ENCODE measurements around the gene LY6G6C.

LY6G6C gene

GRCh38 chr6:31687860-31688693 lies 33.5 kb downstream of the LY6G6C start:
- H3K4me3 ChIP-seq (ENCODE audit: low read length) = no peak overlapping the region
- no peak overlapping the region for H3K27ac ChIP-seq (ENCODE audit: low read depth, low read length)
- peaks cover 62% of the 10 kb centered on the region for H3K36me3 ChIP-seq (ENCODE audit: insufficient read depth, low read length)
- no peaks in the 10 kb centered on the region for H3K4me1 ChIP-seq (ENCODE audit: insufficient read depth, low read length)
- H3K27me3 ChIP-seq (ENCODE audit: insufficient read depth, low read length) = no peaks in the 10 kb centered on the region
- H3K9me3 ChIP-seq (ENCODE audit: insufficient read depth, low read depth, low read length) = no peaks in the 10 kb centered on the region
- 83% methylated on average over 14 of the region's 14 CpGs for WGBS
- H3K9ac ChIP-seq (ENCODE audit: low read depth, low read length) = no peak overlapping the region

- WGBS = 87% methylated on average over 8 of the region's 8 CpGs
- peaks cover 57% of the 10 kb centered on the region for H3K36me3 ChIP-seq (ENCODE audit: insufficient read depth, low read length)
Measured at GRCh38 chr6:31687321-31687720, 34.2 kb downstream of the LY6G6C start.

DNA sequence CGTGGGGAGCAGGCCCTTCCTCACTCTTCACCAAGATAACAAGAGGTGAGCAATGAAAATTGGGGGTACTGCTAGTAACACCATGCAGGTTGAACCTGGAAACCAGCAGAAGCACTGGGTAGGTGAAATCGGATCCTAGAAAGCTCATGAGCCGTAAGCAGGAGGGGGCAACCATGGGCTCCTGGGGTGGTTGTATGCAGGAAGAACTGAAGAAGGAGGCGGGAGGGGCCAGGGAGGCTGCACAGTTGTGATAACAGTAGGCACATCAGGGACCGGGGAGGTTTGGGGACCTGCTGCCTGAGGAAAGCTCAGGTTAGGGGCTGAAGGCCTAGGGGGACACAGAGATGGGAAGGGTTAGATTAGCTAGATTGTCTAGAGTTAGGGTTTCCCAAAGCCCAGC lies 35.1 kb downstream of the LY6G6C start:
- H3K4me1 ChIP-seq (ENCODE audit: insufficient read depth, low read length) = no peaks in the 10 kb centered on the region
- no peak overlapping the region for H3K9ac ChIP-seq (ENCODE audit: low read depth, low read length)
- peaks cover 13% of the 10 kb centered on the region for H3K27me3 ChIP-seq (ENCODE audit: insufficient read depth, low read length)
- H3K36me3 ChIP-seq (ENCODE audit: insufficient read depth, low read length) = peaks cover 50% of the 10 kb centered on the region
- H3K4me3 ChIP-seq (ENCODE audit: low read length) = no peak overlapping the region
- no peaks in the 10 kb centered on the region for H3K9me3 ChIP-seq (ENCODE audit: insufficient read depth, low read depth, low read length)
- no peak overlapping the region for H3K27ac ChIP-seq (ENCODE audit: low read depth, low read length)
- WGBS = 89% methylated on average over 5 of the region's 5 CpGs

More at GRCh38 chr6:31687321-31687720, 34.2 kb downstream of the LY6G6C start:
- peaks cover 5% of the 10 kb centered on the region for H3K27me3 ChIP-seq (ENCODE audit: insufficient read depth, low read length)
- no peaks in the 10 kb centered on the region for H3K4me1 ChIP-seq (ENCODE audit: insufficient read depth, low read length)
- H3K9ac ChIP-seq (ENCODE audit: low read depth, low read length) = no peak overlapping the region
- no peak overlapping the region for H3K27ac ChIP-seq (ENCODE audit: low read depth, low read length)
- H3K4me3 ChIP-seq (ENCODE audit: low read length) = no peak overlapping the region
- no peaks in the 10 kb centered on the region for H3K9me3 ChIP-seq (ENCODE audit: insufficient read depth, low read depth, low read length)

GRCh38 chr6:31683591-31683990 lies 38.0 kb downstream of the LY6G6C start:
- Histone ChIP-seq H3K4me3 (ENCODE audit: low read length) (peak overlapping the region; percentile 65), H3K27me3 (ENCODE audit: insufficient read depth, low read length) (peaks cover 20% of the 10 kb centered on the region), H3K36me3 (ENCODE audit: insufficient read depth, low read length) (peaks cover 26% of the 10 kb centered on the region), H3K9ac (ENCODE audit: low read depth, low read length) (no peak overlapping the region), H3K27ac (ENCODE audit: low read depth, low read length) (no peak overlapping the region), H3K4me1 (ENCODE audit: insufficient read depth, low read length) (no peaks in the 10 kb centered on the region), H3K9me3 (ENCODE audit: insufficient read depth, low read depth, low read length) (no peaks in the 10 kb centered on the region)
- whole genome bisulfite sequencing = 67% methylated on average over 13 of the region's 13 CpGs

- H3K36me3 ChIP-seq (ENCODE audit: insufficient read depth, low read length) = peaks cover 2% of the 10 kb centered on the region
- no peaks in the 10 kb centered on the region for H3K9me3 ChIP-seq (ENCODE audit: insufficient read depth, low read depth, low read length)
- peak overlapping the region; percentile 60 for H3K4me3 ChIP-seq (ENCODE audit: low read length)
- peaks cover 20% of the 10 kb centered on the region for H3K27me3 ChIP-seq (ENCODE audit: insufficient read depth, low read length)
- H3K4me1 ChIP-seq (ENCODE audit: insufficient read depth, low read length) = no peaks in the 10 kb centered on the region
- WGBS = 1% methylated on average over 40 of the region's 40 CpGs
- H3K9ac ChIP-seq (ENCODE audit: low read depth, low read length) = peak overlapping the region; percentile 31; the same call in 1 of the 2 replicates
- H3K27ac ChIP-seq (ENCODE audit: low read depth, low read length) = no peak overlapping the region
Measured at GRCh38 chr6:31681135-31681671, 40.3 kb downstream of the LY6G6C start.

DNA sequence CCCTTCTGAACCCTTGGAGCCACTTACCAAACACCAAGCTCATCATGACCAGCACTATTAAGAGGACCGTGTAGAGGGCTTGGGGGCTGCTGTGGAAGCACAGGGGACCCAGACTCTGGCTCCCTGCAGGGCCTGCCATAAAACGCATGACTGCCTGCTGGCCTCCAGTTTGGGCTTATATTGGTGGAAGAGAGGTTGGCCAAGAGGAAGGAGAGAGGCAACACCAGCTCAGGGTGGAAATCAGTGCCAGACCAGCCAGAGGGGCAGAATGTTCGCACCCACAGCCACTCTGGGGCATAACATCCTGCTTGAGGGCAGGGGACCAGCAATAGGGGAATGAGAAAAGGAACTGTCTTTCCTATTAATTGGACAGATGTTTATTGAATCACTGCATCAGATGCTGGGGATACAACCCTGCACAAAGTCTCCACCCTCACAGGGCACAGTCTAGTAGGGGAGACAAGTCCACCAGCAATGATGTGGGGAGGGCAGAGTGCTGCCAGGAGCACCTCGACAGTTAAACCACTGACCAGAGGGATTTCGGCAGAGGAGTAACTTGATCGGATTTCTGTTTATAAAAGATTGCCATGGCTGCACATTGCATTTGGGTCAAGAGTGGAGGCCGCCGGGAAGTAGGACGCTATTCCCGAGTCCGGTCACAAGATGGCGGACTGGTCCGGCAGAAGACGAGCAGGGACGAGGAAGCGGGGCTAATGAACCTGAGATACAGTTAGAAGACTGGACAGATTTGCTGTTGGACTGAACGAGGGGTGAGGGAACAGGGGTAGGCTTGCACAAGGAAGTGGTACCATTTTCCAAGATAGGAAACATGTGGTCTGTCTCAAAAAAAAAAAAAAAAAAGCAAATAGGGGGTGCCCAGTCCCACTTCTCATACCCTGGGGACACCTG lies 41.1 kb downstream of the LY6G6C start, which contains the start of gene LY6G5C:
TSS of gene LY6G5C (minus strand) at position 842 of the 909 bp plus-strand sequence. CDS start at position 148, 694 bp downstream.
- H3K9ac ChIP-seq (ENCODE audit: low read depth, low read length) = peak within 1 kb of the TSS; percentile 31; the same call in 1 of the 2 replicates
- no peaks in the 10 kb centered on the region for H3K36me3 ChIP-seq (ENCODE audit: insufficient read depth, low read length)
- peaks cover 20% of the 10 kb centered on the region for H3K27me3 ChIP-seq (ENCODE audit: insufficient read depth, low read length)
- H3K9me3 ChIP-seq (ENCODE audit: insufficient read depth, low read depth, low read length) = no peaks in the 10 kb centered on the region
- peak within 1 kb of the TSS; percentile 60 for H3K4me3 ChIP-seq (ENCODE audit: low read length)
- H3K4me1 ChIP-seq (ENCODE audit: insufficient read depth, low read length) = no peaks in the 10 kb centered on the region
- H3K27ac ChIP-seq (ENCODE audit: low read depth, low read length) = no peak within 1 kb of the TSS
- WGBS = 18% methylated on average over 17 of the region's 17 CpGs

DNA sequence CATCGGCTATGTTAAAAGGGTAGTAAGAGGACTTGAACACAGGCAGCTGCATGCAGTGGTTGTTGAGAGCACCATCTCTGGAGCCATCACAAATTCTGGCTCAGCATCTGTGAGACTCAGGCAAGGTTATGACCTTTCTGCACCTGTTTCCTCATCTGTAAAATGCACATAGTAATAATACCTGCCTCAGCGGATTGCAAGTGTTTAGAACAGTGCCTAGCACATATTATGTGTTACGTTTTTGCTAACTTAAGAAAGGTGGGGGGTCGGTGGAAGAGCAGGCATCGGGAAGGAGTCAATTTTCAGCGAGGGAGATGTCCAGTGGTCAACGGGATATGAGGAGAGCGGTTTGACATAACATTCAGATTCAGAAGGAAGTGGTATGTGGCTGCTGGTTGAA lies 43.6 kb downstream of the LY6G6C start:
- no peaks in the 10 kb centered on the region for H3K4me1 ChIP-seq (ENCODE audit: insufficient read depth, low read length)
- H3K9me3 ChIP-seq (ENCODE audit: insufficient read depth, low read depth, low read length) = no peaks in the 10 kb centered on the region
- peaks cover 20% of the 10 kb centered on the region for H3K27me3 ChIP-seq (ENCODE audit: insufficient read depth, low read length)
- H3K27ac ChIP-seq (ENCODE audit: low read depth, low read length) = no peak overlapping the region
- H3K9ac ChIP-seq (ENCODE audit: low read depth, low read length) = no peak overlapping the region
- 81% methylated on average over 8 of the region's 8 CpGs for WGBS
- H3K4me3 ChIP-seq (ENCODE audit: low read length) = no peak overlapping the region
- peaks cover 6% of the 10 kb centered on the region for H3K36me3 ChIP-seq (ENCODE audit: insufficient read depth, low read length)

- Histone ChIP-seq H3K36me3 (ENCODE audit: insufficient read depth, low read length) (peaks cover 14% of the 10 kb centered on the region), H3K4me3 (ENCODE audit: low read length) (no peak overlapping the region), H3K27me3 (ENCODE audit: insufficient read depth, low read length) (peaks cover 11% of the 10 kb centered on the region), H3K27ac (ENCODE audit: low read depth, low read length) (no peak overlapping the region), H3K9me3 (ENCODE audit: insufficient read depth, low read depth, low read length) (no peaks in the 10 kb centered on the region), H3K4me1 (ENCODE audit: insufficient read depth, low read length) (no peaks in the 10 kb centered on the region), H3K9ac (ENCODE audit: low read depth, low read length) (no peak overlapping the region)
- whole genome bisulfite sequencing = 78% methylated on average over 5 of the region's 6 CpGs
Measured at GRCh38 chr6:31676904-31677303, 44.6 kb downstream of the LY6G6C start.

DNA sequence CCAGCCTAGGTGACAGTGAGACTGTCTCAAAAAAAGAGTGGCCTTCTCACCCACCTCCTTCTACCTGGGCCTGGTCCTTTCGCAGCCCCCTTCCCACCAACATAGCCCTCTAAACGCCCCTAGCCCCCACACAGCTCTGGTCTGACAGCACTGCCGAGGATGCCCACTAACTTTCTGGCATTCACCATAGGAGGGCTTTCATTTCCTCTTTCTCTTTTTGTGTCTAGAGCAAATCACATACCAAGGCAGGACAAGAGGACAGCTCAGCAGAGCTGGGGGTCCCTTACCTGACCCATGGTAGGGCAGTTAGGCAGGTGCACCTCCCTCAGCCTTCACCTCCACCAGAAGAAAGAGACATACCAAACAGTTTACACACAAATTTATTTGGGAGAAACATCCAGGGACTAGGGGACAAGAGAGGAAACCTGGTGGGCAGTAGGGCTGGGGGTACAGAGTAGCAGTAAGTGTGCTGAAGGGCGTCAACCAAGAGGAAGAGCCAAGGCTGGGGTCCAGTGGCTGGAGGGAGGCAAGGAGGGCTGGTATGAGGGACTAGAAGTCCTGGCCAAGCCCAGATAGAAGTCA lies 45.1 kb downstream of the LY6G6C start:
- Histone ChIP-seq H3K4me3 (ENCODE audit: low read length) (no peak overlapping the region), H3K36me3 (ENCODE audit: insufficient read depth, low read length) (peaks cover 18% of the 10 kb centered on the region), H3K4me1 (ENCODE audit: insufficient read depth, low read length) (no peaks in the 10 kb centered on the region), H3K27ac (ENCODE audit: low read depth, low read length) (no peak overlapping the region), H3K9me3 (ENCODE audit: insufficient read depth, low read depth, low read length) (no peaks in the 10 kb centered on the region), H3K27me3 (ENCODE audit: insufficient read depth, low read length) (peaks cover 6% of the 10 kb centered on the region), H3K9ac (ENCODE audit: low read depth, low read length) (no peak overlapping the region)
- WGBS = 81% methylated on average over 4 of the region's 4 CpGs

DNA sequence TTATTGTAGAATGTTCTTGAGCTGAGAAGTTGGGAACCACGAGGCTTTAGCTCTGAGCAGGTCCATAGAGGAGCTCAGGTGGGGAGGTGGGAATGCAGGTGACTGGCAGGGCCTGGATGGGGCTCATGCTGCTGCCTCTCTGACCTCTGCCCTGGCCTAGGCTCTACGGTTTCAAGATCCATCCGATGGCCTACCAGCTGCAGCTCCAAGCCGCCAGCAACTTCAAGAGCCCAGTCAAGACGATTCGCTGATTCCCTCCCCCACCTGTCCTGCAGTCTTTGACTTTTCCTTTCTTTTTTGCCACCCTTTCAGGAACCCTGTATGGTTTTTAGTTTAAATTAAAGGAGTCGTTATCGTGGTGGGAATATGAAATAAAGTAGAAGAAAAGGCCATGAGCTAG lies 51.9 kb downstream of the LY6G6C start, which contains the start of gene LY6G5B:
TSS of gene LY6G5B (plus strand) at position 301 of the 400 bp plus-strand sequence. CDS start 975 bp downstream, outside the sequence.
- Histone ChIP-seq H3K4me1 (ENCODE audit: insufficient read depth, low read length) (no peaks in the 10 kb centered on the region), H3K4me3 (ENCODE audit: low read length) (no peak within 1 kb of the TSS), H3K9me3 (ENCODE audit: insufficient read depth, low read depth, low read length) (no peaks in the 10 kb centered on the region), H3K27ac (ENCODE audit: low read depth, low read length) (no peak within 1 kb of the TSS), H3K36me3 (ENCODE audit: insufficient read depth, low read length) (peaks cover 64% of the 10 kb centered on the region), H3K9ac (ENCODE audit: low read depth, low read length) (no peak within 1 kb of the TSS), H3K27me3 (ENCODE audit: insufficient read depth, low read length) (no peaks in the 10 kb centered on the region)
- WGBS = 89% methylated on average over 8 of the region's 8 CpGs

All from HUES64 (cell line).